SK-N-SH (cell line): Measurements from ENCODE around the gene CHD9. TPM values are rescaled to one million over a fixed set of nuclear protein-coding genes. Genes with fewer than 3 reads are reported as not detected.

ENCODE experiments used
- CTCF ChIA-PET: fragments of 300-600, 350-600 bp; formaldehyde crosslinking; extraction: SDS; loops from one replicate; lab custom pipeline; 2021; lab: Yijun Ruan, JAX
- POLR2A ChIA-PET: fragments of 350-600 bp; sonication (Branson Sonifier 250); formaldehyde crosslinking; extraction: SDS; loops from one replicate; lab custom pipeline; 2020; ENCODE audit warnings: antibody characterized with exemption, inconsistent platforms; lab: Yijun Ruan, JAX
- DNase-seq: peaks from one replicate; pipeline ENCODE4 v3.0.0; 2012
- H2AFZ ChIP-seq: fragments of 200-600 bp; sonication (generic); 2 replicates; pipeline ENCODE4 v1.8.1; 2016; ENCODE audit warnings: antibody characterized with exemption, mild to moderate bottlenecking, low read depth
- H3F3A ChIP-seq: fragments of 200-600 bp; sonication (generic); replicated peaks from 2 replicates; pipeline ENCODE3; 2016; ENCODE audit warnings: antibody characterized with exemption, mild to moderate bottlenecking; ENCODE audit not compliant: insufficient read depth
- H3K27ac ChIP-seq, 2 experiments: fragments of 200-500 bp in 1 of 2; fragments of 200-600 bp in 1 of 2; sonication (Bioruptor generic) in 1 of 2; sonication (generic), shearing (Covaris generic) in 1 of 2; 2 replicates each; pipeline versions ENCODE4 v1.5.1 to v1.6.1; 2014 to 2016; ENCODE audit warnings: low read depth in 2 of 2, inconsistent platforms in 1 of 2, low read length in 1 of 2, mild to moderate bottlenecking in 1 of 2, mixed read lengths in 1 of 2
- H3K27me3 ChIP-seq: fragments of 200-600 bp; sonication (generic), shearing (Covaris generic); 2 replicates; pipeline ENCODE4 v1.6.1; 2016; ENCODE audit warnings: mixed run types; ENCODE audit not compliant: insufficient read depth
- H3K36me3 ChIP-seq, 2 experiments: fragments of 200-500 bp in 1 of 2; fragments of 200-600 bp in 1 of 2; sonication (Bioruptor generic) in 1 of 2; sonication (generic) in 1 of 2; replicated peaks in 1 of 2; 2 replicates each; pipeline versions ENCODE3 to v1.5.1; 2014 to 2016; ENCODE audit warnings: low read length in 1 of 2, mild to moderate bottlenecking in 1 of 2; ENCODE audit not compliant: insufficient read depth in 2 of 2, control insufficient read depth in 1 of 2
- H3K4me1 ChIP-seq, 2 experiments: fragments of 200-500 bp in 1 of 2; fragments of 200-600 bp in 1 of 2; sonication (Bioruptor generic) in 1 of 2; sonication (generic), shearing (Covaris generic) in 1 of 2; 2 replicates each; pipeline versions ENCODE4 v1.5.1 to v1.6.1; 2014 to 2016; ENCODE audit warnings: low read depth in 1 of 2, low read length in 1 of 2, mixed run types in 1 of 2; ENCODE audit not compliant: insufficient read depth in 2 of 2, control insufficient read depth in 1 of 2
- H3K4me2 ChIP-seq: fragments of 200-600 bp; sonication (generic), shearing (Covaris generic); 2 replicates; pipeline ENCODE4 v1.6.1; 2017; ENCODE audit warnings: mixed run types
- H3K4me3 ChIP-seq, 2 experiments: fragments of 200-500 bp in 1 of 2; fragments of 200-600 bp in 1 of 2; sonication (Bioruptor generic) in 1 of 2; sonication (generic), shearing (Covaris generic) in 1 of 2; 2 replicates each; pipeline versions ENCODE4 v1.5.1 to v1.8.1; 2014 to 2016; ENCODE audit warnings: low read depth in 2 of 2, inconsistent platforms in 1 of 2, low read length in 1 of 2, mild to moderate bottlenecking in 1 of 2, mixed read lengths in 1 of 2, moderate library complexity in 1 of 2
- H3K79me2 ChIP-seq: fragments of 200-600 bp; sonication (generic); 2 replicates; pipeline ENCODE4 v1.8.1; 2017; ENCODE audit warnings: mild to moderate bottlenecking; ENCODE audit not compliant: insufficient read depth
- H3K9ac ChIP-seq: fragments of 200-600 bp; sonication (generic); 2 replicates; pipeline ENCODE4 v1.6.1; 2017; ENCODE audit warnings: mixed run types
- H3K9me2 ChIP-seq: fragments of 200-600 bp; sonication (generic); 2 replicates; pipeline ENCODE4 v1.6.1; 2017; ENCODE audit warnings: mixed run types
- H3K9me3 ChIP-seq: fragments of 200-600 bp; sonication (generic); 2 replicates; pipeline ENCODE4 v1.6.1; 2017; ENCODE audit warnings: mixed run types, mild to moderate bottlenecking, moderate library complexity
- H4K20me1 ChIP-seq: fragments of 200-600 bp; sonication (generic); 2 replicates; pipeline ENCODE4 v1.6.1; 2017; ENCODE audit warnings: mild to moderate bottlenecking, mixed run types; ENCODE audit not compliant: insufficient read depth
- CHD2 ChIP-seq: fragments of 150-350 bp; IDR thresholded peaks from 2 replicates; pipeline ENCODE4 v1.6.1; 2018; ENCODE audit warnings: low read length; ENCODE audit not compliant: partially characterized antibody
- ELF1 ChIP-seq: IDR thresholded peaks from 2 replicates; pipeline ENCODE4 v1.4.0; 2012
- EZH2phosphoT487 ChIP-seq: fragments of 200-600 bp; sonication (generic); IDR thresholded peaks from 2 replicates; pipeline ENCODE4 v1.6.1; 2017; ENCODE audit warnings: low read depth, mixed run types, mild to moderate bottlenecking, antibody characterized with exemption, moderate library complexity, borderline replicate concordance
- FOSL2 ChIP-seq: IDR thresholded peaks from 2 replicates; pipeline ENCODE4 v1.4.0; 2012; ENCODE audit warnings: low read depth, mild to moderate bottlenecking, moderate library complexity, borderline replicate concordance
- FOXJ3 ChIP-seq: sonication (generic); formaldehyde crosslinking; IDR thresholded peaks from 2 replicates; pipeline ENCODE4 v1.5.1; 2020; ENCODE audit warnings: mild to moderate bottlenecking, missing genetic modification reagents
- FOXM1 ChIP-seq: IDR thresholded peaks from 2 replicates; pipeline ENCODE4 v1.4.0; 2012; ENCODE audit warnings: low read depth, mild to moderate bottlenecking
- GATA2 ChIP-seq: sonication (generic); formaldehyde crosslinking; IDR thresholded peaks from 2 replicates; pipeline ENCODE4 v1.5.0; 2020; ENCODE audit warnings: mild to moderate bottlenecking, missing genetic modification reagents
- IRF3 ChIP-seq: fragments of 150-350 bp; IDR thresholded peaks from 2 replicates; pipeline ENCODE4 v1.6.1; 2016; ENCODE audit warnings: mild to moderate bottlenecking, low read depth, low read length
- JUND ChIP-seq: IDR thresholded peaks from 2 replicates; pipeline ENCODE4 v1.4.0; 2012
- MAX ChIP-seq: IDR thresholded peaks from 2 replicates; pipeline ENCODE4 v1.4.0; 2012; ENCODE audit warnings: low read depth
- MEF2A ChIP-seq: IDR thresholded peaks from 2 replicates; pipeline ENCODE4 v1.4.0; 2012; ENCODE audit warnings: low read depth, borderline replicate concordance
- MXI1 ChIP-seq: IDR thresholded peaks from 2 replicates; pipeline ENCODE4 v1.6.1; 2012; ENCODE audit warnings: mild to moderate bottlenecking, low read depth, low read length, improper control_type of control experiment
- NFIC ChIP-seq: IDR thresholded peaks from 2 replicates; pipeline ENCODE4 v1.4.0; 2012; ENCODE audit warnings: borderline replicate concordance
- PBX3 ChIP-seq: IDR thresholded peaks from 2 replicates; pipeline ENCODE4; 2012
- POLR2AphosphoS5 ChIP-seq: IDR thresholded peaks from 2 replicates; pipeline ENCODE4 v1.6.1; 2012; ENCODE audit warnings: low read depth, low read length
- RAD21 ChIP-seq: IDR thresholded peaks from 2 replicates; pipeline ENCODE4 v1.6.1; 2012; ENCODE audit warnings: mild to moderate bottlenecking, low read length
- RCOR1 ChIP-seq: fragments of 150-350 bp; IDR thresholded peaks from 2 replicates; pipeline ENCODE4 v1.6.1; 2017; ENCODE audit warnings: antibody characterized with exemption, low read length
- SIN3A ChIP-seq: IDR thresholded peaks from 2 replicates; pipeline ENCODE4 v1.6.1; 2012; ENCODE audit warnings: low read depth, mild to moderate bottlenecking, low read length, moderate library complexity, borderline replicate concordance
- TAF1 ChIP-seq: IDR thresholded peaks from 2 replicates; pipeline ENCODE4 v1.6.1; 2012; ENCODE audit warnings: low read depth, mild to moderate bottlenecking, low read length, moderate library complexity, borderline replicate concordance
- TCF12 ChIP-seq: IDR thresholded peaks from 2 replicates; pipeline ENCODE4 v1.4.0; 2012
- USF2 ChIP-seq: fragments of 150-350 bp; IDR thresholded peaks from 2 replicates; pipeline ENCODE4 v1.6.1; 2017; ENCODE audit warnings: antibody characterized with exemption, low read length, low read depth, borderline replicate concordance
- YY1 ChIP-seq: IDR thresholded peaks from 2 replicates; pipeline ENCODE4 v1.4.0; 2012; ENCODE audit warnings: low read depth, mild to moderate bottlenecking
- ZBTB33 ChIP-seq: IDR thresholded peaks from 2 replicates; pipeline ENCODE4 v1.4.0; 2012; ENCODE audit warnings: low read depth, borderline replicate concordance
- WGBS: methylation state at CpG from one replicate; pipeline ENCODE4 v1.1.6; 2017; ENCODE audit warnings: low lambda C conversion rate; 5-methylcytosine and 5-hydroxymethylcytosine counted together
- polyA plus RNA-seq, 3 experiments: library from polyadenylated mRNA; depleted of rRNA; stranded (reverse); fragments of >200 nt; gene quantifications; 2 replicates each; pipeline ENCODE4 v1.2.3, GENCODE V29; 2012

The CHD9 gene
- polyA plus RNA-seq, 1 of the 3 experiments (the other 2 are of a cell fraction), result 6.2 TPM

- Histone ChIP-seq H3F3A (peaks cover 25% of the 10 kb centered on the region), H3K4me3 (peak overlapping the region; percentile 83 to 96; a peak in 2 of 4 replicates), H3K9me3 (no peaks in the 10 kb centered on the region), H3K4me2 (peak overlapping the region; percentile 86), H3K27me3 (no peaks in the 10 kb centered on the region), H3K36me3 (peaks cover 4 to 8% of the 10 kb centered on the region in 2 experiments), H3K79me2 (peaks cover 63% of the 10 kb centered on the region), H3K4me1 (peaks cover 9 to 14% of the 10 kb centered on the region in 2 experiments; a peak in 3 of 4 replicates), H3K9ac (peak overlapping the region; percentile 82; the same call in 1 of the 2 replicates), H2AFZ (no peak overlapping the region), H3K27ac (peak overlapping the region; percentile 5 to 19; a peak in 1 of 4 replicates), H3K9me2 (no peaks in the 10 kb centered on the region), H4K20me1 (peaks cover 19% of the 10 kb centered on the region)
- POLR2A ChIA-PET, result no interaction called here
- CTCF ChIA-PET, result interaction anchor here (1.1 to 1.5 kb wide), 2 partner anchors 75 to 78 kb away, joined by 3 to 8 read pairs; partner anchors contain the start of gene CHD9
- no peak for DNase-seq
- 93% methylated on average over 6 of the region's 6 CpGs for WGBS
- TF ChIP-seq IRF3, result no peak
- TF ChIP-seq ZBTB33, result no peak
- TF ChIP-seq MXI1, result no peak
- TF ChIP-seq JUND, result no peak
These were observed 77.6 kb downstream of the CHD9 start for GRCh38 chr16:53132406-53132805.

- Histone ChIP-seq H2AFZ (no peak overlapping the region), H3K4me3 (no peak overlapping the region), H3K9me3 (no peaks in the 10 kb centered on the region), H3K9me2 (no peaks in the 10 kb centered on the region), H3K27me3 (no peaks in the 10 kb centered on the region), H3K79me2 (peaks cover 85% of the 10 kb centered on the region), H3K4me2 (no peak overlapping the region), H3K4me1 (peaks cover 0 to 4% of the 10 kb centered on the region in 2 experiments; a peak in 1 of 4 replicates), H3K36me3 (peaks cover 4 to 12% of the 10 kb centered on the region in 2 experiments), H3K9ac (no peak overlapping the region), H3K27ac (no peak overlapping the region), H4K20me1 (peaks cover 30% of the 10 kb centered on the region), H3F3A (peaks cover 14% of the 10 kb centered on the region)
- ChIA-PET CTCF (interaction anchor here (1.5 kb wide), 1 partner anchor 80 kb away, joined by 7 read pairs; the partner anchor contains the start of gene CHD9), POLR2A (no interaction called here)
- TF ChIP-seq RCOR1 (no peak), MEF2A (no peak), EZH2phosphoT487 (no peak), CHD2 (no peak), FOXM1 (no peak), USF2 (no peak), MXI1 (no peak), TAF1 (no peak), FOXJ3 (no peak), RAD21 (no peak), POLR2AphosphoS5 (no peak), MAX (no peak), ELF1 (no peak), YY1 (no peak), TCF12 (no peak), NFIC (no peak), FOSL2 (no peak), PBX3 (no peak), SIN3A (no peak), GATA2 (CRISPR knock-in tag) (no peak)
- 95% methylated on average over 2 of the region's 2 CpGs for WGBS
- no peak for DNase-seq
These were observed 80.5 kb downstream of the CHD9 start for GRCh38 chr16:53135329-53135728.
